ENCODE measurements around the gene ETS1.

Gene ETS1

DNA sequence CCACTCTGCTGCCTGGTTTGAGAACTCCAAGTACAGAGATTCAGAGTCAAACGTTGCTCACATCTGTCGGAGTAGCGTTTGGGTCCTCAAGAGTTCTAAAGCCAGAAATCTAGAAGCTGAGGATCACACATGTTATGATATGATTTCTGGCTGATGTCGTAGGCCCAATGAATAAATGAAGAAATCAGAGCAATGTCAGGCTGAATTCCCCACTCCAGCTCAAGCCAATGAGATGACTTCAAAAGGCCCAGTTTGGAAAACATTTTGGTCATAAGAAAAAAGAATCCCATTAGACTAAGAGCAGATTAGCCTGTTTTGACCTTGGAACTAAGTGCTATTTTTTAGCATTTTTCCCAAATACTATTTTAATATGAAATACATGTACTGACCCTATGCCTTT lies 106.7 kb downstream of the ETS1 start:
- DNase-seq (ENCODE audit: low read depth) = no peak

DNA sequence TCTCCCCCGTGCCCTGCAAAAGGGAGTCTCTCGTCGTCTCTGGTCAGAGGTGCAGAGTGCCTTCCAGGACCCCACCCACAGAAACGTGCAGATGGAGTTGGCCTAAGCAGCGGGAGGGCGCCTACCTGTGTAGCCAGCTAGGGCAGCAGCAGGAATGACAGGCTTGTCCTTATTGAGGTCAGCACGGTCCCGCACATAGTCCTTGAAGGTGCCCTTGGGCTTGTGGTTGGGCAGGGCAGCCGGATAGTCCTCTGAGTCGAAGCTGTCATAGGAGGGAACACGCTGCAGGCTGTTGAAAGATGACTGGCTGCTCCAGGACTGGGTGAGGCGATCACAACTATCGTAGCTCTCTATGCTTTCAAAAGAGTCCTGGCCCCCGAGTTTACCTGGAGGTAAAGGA lies 107.3 kb downstream of the ETS1 start:
- no peak for DNase-seq (ENCODE audit: low read depth)

DNA sequence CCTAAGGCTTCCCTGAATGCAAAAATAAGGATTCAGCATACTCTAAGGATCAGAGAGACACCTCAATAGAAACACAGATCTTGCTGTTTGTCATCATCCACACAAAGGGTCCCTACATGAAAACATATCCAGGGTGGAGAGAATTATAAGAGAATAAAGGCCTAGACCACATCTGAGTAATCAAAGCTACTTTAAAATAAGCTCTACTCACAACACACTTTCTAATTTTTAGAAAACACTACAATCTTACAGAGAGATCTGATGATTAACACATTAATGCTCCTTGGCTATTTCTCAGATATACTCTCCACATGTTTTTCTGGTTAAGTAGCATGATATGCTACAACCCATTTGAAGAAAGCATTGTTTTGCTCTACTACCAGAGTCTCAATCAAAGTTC lies 108.2 kb downstream of the ETS1 start:
- DNase-seq (ENCODE audit: low read depth) = no peak

DNA sequence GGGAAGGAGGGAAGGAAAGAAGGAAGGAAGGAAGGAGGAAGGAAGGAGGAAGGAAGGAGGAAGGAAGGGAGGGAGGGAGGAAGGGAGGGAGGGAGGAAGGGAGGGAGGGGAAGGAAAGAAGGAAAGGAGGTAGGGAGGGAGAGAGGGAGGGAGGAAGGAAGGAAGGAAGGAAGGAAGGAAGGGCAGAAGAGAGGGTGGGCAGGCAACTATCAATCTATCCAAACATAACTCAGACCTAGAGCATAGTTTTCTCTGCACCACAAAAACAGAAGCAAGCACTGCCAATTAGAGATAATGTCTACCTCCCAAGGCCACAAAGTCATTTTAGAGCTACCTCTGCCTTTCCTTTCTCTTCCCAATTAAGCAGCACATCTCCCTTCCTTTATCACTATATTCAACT lies 109.1 kb downstream of the ETS1 start:
- DNase-seq (ENCODE audit: low read depth) = no peak

DNA sequence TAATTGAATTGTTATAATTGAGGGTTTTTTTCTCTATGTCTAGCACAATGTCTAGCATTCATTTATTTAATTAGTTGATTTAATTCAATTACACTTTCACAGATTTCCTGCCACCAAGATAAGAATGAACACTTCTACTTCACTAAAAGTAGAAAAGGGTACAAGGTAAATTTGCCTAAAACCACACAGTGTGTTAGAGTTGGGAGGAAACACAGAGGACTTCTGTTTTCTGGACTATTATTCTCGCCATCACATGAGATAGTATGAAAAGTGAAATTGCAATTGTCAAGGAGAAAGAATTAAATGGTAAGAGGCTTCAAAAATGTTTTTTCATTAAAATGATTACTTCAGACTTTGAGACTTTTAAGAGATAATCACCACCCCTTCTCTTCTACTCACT lies 109.5 kb downstream of the ETS1 start:
- no peak for DNase-seq (ENCODE audit: low read depth)

DNA sequence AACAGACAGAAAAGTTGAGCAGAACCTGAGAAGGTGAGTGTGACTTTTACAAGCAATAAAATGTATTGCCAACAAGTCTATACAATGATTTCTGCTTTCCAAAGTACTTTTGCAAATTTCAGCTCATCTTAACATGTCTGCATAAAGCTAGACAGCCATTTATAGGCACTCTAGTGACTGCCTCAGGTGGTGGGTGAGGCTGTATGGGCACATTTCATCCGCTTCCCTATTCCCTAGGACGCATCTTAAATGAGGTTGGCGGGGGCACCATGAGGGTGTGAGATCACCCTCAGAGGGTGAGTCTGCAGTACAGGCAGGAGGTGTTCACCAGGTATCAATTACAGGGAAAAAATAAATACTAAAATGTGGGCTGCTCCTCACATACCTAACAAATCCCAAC lies 110.1 kb downstream of the ETS1 start:
- no peak for DNase-seq (ENCODE audit: low read depth)

DNA sequence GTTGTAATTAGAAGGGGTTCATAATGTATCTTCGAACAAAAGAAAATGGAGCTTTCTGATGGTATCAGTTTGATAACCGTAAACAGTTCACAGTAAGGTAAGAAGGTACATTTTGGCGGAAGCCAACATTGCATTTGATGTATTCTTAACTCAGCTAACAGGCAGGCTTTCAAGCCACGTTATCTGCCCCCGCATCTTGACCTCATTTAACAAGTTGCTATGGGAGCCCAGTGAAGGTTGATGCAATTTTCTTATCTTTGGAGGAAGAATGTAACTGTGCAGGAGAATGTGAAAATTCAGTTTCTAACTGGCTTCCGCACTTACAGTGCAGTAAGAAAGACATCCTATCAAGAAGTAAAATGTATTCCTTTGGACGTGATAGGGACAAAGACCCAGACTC lies 110.6 kb downstream of the ETS1 start:
- DNase-seq (ENCODE audit: low read depth) = peak; percentile 64

DNA sequence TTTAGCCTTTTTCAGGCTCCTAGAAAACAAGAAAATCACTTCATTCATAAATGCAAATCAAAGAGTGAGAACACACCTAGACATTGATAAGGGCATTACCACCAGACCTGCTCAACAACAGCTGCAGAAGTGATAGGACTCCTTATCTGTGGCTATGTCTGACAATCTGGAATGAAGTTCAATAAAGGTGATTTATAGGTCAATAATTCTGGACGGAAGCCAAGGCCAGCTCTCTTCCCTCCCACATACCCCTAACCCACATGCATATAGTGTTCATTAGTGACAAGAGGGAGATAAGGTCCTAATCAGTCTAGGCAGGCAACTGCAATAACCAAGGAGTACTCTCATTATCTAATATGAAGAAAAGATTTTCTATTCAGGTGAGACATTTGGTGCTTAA lies 111.3 kb downstream of the ETS1 start:
- DNase-seq (ENCODE audit: low read depth) = no peak

DNA sequence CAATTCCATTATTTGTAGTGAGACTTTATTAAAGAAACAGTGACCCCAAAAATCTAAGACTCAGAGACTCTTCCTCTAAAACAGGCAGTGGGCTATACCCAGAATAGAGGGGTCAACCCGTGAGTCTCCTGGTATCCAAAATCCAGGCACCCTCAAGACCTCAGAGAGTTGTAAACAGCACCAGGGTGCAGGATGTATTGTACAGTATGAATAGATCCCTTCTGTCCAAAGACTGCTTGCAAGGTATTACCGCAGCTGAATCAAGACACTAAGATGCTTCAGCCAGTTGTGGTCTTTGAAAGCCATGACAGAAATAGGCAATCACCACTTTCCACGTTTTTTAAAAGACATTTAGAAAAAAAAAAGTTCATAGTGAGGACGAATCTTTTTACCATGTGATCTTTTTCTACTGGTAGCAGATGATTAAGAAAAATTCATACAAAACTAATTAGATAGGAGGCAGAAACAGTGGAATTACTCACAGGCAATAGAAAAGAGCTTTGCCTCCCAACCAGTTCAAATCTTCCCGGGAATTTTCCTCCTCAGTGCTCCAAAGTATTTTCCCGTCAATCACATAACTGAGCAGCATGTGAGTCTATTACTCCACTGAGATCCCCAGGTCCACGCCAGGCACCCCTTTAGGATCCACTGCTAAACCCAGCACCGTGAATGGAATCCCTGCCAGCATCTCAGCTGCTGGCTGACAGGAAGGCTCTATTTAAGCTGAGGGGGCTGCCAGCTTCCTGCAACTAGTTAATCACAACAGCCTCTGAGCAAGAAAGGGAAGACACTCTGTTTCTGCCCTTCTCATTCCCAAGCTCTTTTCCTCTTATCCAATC lies 113.1 kb downstream of the ETS1 start:
- DNase-seq (ENCODE audit: low read depth) = no peak

DNA sequence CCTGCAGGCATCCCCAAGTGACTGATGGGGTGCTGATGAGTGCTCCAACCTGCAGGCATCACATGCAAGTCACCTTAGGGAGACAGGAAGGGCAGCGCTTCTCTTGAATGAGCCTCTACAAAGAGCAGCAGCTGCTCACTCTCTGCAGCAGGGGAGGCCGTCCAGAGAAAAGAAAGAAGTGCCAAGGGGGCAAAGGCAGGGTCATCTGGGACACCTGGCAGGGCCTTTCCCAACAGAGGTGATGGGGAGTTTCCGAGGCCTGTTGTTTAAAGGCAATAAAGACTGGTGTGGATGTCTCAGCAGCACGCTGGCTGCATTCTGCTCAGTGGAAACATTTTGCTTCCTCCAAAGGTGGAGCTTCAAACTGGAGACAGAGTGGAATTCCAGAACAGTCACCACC lies 113.7 kb downstream of the ETS1 start:
- no peak for DNase-seq (ENCODE audit: low read depth)

DNA sequence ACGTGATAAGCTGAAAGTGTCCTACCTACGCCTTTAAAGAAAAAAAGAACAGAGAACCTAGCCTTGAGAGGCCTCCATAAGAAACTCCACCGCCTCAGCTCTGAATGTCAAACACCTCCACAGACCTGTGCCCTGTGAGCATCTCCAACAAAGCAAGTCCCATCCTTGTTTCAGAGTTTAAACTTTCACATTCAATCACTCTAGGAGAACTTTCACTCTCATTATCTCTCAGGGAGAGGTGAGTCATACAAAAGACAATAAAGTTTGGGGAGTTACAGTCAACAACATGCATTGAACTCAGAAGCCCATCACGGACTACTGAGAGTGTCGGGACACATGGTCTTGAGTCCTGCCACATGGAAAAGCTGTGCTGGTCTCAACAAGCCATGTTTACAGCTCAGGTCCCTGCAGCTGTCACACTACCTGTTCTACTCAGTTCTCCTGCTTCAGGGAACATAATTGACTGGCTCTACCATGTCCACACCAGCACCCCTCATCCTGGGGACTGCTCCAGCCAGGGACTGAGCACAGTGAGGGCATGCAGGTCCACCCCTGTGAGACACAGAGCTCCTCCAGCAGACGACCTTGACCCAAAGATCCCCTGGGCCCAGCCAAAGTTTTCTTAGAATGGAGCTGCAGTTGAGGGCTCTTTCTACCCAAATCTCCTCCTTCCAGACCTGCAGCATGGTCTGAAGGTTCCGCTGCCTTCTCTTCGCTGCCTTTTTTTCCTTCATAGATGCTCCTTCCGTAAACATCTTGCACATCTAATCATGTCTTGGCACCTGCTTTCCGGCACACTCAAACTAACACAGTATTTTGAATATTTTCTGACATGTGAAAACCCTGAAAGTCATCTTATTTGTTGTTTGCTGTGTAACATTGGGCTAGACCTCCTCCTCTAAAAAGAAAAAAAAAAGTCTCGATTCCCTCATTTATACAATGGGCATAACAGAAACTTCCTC lies 114.9 kb downstream of the ETS1 start:
- peak; percentile 62 for DNase-seq (ENCODE audit: low read depth)

DNA sequence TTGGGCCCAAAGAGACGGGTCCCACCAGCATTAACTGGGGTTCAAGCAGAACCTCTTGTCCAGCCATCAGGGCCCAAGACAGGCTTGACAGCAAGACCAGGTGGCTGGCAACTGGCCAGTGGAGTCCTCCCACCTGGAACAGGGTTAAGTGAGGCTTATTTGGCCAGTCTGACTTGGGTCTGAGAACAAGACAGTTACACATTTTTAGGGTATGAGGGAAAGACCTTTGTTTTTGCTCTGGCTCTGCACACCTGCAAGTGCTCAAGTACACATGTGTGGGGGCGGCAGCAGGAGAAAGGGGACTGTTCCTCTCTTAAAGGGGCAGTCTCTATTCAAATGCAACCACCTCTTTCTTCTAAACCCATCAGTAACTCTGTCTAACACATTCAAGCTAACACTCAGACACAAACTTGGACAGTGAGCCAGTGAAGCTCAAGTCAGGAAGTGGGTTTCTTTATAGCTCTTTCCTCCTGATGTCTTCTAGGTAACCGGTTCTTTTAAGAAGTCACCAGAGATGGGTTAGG lies 116.2 kb downstream of the ETS1 start:
- DNase-seq (ENCODE audit: low read depth) = no peak

DNA sequence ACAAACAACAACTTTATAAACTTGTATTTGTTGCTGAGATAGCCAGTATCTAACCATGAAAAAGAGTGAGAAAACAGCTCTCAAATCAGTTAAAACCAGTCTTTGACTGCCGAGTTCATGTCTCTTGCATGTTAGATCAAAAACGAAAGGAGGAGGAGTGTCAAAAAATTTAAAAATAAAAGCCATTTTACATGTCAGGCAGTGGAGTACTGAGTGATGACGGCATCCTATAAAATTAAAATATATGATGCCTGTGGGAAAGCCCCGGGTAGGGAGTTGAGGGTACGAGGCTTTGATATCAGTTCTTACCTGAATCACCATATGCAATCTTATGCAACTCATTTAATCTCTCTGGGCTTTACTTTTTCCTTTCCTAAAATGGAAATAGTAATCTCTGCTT lies 117.3 kb downstream of the ETS1 start:
- no peak for DNase-seq (ENCODE audit: low read depth)

DNA sequence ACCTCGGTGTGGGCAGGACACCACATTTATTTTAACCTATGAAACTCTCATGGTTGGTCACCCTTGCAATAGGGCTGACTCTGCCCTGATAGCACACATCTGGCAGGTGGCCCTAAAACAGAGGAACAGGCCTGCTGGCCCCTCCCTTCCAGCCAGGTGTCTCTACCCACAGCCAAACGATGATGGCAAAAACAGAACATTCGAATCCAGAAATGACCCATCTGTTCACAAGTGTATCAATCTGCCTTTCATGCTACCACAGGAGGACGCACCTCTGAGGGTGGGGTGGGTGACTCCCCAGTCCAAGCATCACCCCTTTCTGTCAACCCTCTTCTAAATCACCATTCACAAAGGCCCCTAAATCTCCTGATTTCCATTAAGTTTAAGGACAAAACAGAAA lies 118.1 kb downstream of the ETS1 start:
- DNase-seq (ENCODE audit: low read depth) = no peak

DNA sequence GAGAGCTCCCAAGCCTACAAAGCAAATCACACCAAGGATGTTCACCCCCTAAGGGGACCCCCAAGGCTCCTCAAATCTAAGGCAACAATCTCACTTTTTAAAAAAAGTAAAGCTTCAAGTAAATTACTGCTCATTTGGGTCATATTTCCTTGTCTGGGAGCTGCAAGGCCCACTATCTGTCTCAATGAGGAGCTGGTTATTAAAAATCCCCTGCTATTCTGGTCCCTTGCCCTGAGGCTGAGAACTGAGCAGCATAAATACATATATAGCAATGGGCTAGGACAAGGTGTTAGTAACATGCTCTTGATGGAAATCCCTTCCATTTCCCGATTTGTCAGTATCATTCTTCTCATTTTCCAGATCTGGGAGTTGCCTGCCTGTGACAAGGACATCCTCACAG lies 119.2 kb downstream of the ETS1 start:
- DNase-seq (ENCODE audit: low read depth) = no peak

DNA sequence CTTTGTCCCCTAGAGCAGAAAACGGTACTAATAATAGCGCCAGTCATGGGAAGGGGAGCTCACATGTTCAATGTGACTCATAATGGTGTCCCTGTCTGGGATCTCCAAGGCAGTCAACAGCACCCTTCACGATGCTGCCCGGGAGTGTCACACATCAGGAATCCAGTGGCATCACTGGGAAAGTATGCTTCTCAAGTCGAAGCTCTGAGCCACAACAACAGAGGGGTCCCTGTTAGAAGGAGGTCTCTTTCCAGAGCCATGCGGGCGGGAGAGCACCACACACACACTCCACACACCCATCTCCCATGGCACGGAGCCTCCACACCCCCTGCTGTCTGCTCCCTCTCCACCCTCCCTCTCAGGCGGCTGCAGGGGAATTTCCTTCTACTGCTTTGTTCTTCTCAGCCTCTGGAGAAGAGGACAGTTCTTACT lies 119.7 kb downstream of the ETS1 start:
- no peak for DNase-seq (ENCODE audit: low read depth)

DNA sequence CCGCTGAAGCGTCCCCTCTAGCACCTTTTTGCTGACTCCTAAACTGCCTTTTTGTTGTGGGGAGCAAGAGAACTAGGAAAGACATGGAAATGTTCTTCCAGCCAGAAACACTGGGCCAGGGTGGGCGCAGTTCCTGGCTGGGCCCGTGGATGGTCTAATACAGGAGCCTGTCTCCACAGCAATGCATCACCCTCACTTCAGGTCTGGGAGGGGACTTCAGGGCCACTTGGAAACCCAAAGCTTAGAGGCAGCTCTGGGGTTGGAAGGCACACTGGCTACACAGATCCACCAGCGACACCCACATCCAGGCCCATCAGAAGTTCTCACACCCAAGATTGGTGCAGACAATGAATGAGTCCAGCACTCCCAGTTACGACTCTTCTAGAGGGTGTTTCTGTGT lies 120.3 kb downstream of the ETS1 start:
- DNase-seq (ENCODE audit: low read depth) = no peak

DNA sequence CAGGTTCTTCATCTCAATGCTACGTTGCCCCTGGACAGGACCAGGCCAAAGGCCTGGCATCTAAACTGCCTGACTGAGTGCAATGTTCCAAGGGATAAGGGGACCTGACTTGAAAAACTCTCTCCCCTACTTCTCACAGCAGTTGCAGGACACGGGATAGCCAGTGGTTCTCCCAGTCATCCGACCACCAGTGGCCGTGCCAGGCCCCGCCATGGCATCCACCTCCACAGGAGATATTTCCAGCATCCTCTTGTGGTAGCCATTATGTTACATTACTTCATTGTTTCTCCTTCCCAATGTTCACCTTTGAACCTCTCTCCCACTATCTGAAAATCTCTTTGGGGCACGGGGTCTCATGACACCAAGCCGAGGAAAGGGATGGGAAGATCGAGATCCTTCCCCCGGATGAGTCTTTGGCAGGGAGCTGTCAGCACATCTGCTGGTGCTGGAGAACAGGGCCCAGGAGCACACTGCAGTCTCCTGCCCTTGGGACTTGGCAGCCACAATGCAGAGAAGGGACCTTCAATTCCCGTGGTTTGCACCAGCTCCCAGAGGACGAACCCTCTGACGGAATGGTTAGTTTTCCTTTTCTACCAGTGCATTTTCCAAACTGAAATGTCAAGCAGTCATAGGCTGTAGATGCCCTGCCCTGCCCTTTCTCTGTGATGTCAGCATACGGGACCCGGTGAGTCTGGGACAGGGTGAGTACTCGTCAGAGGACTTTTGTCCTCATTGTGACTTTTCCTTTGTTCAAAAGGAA lies 121.2 kb downstream of the ETS1 start:
- no peak for DNase-seq (ENCODE audit: low read depth)

DNA sequence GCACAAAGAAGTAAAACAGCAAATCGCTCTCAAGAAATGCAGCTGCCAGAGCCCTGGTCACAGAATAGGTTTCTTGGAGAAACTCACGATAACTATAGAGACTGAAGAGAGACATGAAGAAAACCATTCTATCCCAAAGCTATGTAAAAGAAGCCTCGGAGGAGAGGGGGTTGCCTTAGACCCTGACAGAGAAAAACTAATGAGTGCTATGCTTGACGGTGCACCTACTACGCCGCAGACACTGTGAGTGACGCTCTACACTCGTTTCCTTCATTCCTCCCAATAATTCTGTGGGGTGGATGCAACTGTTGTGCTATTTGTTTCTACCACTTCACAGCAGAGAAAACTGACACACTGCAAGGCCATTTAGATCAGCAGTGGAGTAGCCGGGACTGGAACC lies 121.8 kb downstream of the ETS1 start:
- DNase-seq (ENCODE audit: low read depth) = no peak

DNA sequence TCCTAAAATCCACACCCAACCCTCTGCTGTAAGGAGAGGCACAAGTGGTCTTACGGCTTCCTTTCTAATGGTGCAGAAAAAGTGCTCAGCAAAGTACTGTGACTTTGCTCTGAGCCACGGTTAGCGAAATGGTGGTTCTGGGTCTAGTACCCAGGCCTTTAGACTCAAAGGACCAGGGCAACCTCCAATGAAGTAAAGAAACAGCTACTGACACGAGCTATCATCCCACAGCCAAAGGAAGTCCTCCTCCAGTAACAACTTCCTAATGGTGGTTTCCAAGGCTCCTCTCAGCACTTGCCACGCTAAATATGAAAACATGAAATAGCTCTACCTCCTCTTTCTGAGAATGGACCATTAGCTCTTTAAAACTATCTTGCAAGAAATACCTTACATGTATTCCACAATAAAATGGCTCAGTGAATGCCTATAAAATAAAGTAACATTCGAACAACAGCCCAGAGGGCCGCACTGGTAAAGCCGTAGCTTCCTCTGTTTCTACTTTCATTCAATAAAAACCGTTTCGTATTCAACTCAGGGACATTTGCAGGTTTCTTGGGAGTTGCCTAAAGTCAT lies 122.4 kb downstream of the ETS1 start:
- DNase-seq (ENCODE audit: low read depth) = no peak

DNA sequence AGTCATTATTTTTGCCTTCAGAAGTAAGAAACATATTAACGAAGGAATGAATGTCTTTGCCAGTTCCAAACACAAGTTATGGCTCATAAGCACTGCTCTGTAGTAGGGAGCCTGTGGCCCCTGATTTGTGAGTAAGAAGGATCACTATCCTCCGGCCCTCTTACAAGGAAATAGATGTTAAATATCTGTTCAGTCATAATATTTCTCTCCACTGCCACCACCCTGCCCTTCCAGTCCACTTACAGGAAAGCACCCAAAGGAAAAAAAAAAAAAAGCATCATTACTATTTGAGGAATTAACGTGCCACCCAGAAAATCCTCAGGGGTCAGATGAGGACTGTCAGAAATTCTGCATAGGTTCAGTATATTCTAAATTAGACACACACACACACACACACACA lies 123.4 kb downstream of the ETS1 start:
- DNase-seq (ENCODE audit: low read depth) = no peak

DNA sequence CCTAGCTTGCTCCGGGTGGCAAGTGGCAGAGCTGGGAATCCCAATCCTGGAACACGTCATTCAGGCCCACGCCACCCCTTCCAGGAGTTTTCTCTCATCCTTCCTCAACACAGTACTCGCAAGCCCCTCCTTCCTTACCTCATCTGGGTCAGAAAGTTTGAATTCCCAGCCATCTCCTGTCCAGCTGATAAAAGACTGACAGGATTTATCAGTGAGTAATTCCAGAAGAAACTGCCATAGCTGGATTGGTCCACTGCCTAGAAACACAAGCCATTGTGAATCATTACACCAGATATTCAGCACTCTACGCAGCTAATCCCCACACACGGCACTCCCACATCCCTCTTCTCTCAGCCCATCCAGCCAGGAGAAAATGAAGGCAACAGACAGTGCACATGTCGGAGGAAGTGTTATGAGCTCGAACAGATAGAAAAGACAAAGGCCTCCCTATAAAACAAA lies 124.0 kb downstream of the ETS1 start:
- no peak for DNase-seq (ENCODE audit: low read depth)

Data from activated T-cell treated with anti-CD3 and anti-CD28 coated beads for 24 hours (primary cell).